K562 (cell line): ENCODE measurements around the gene OIT3. TPM values are rescaled to one million over a fixed set of nuclear protein-coding genes. Genes with fewer than 3 reads are reported as not detected.
A peak's percentile ranks its signal among the peaks of the same experiment; 100 is the strongest.

Experiments
- ATAC-seq: fragments of 200-7000 bp; cut with Tn5 transposase; 3 replicates; pipeline ENCODE4 v1.9.1; 2020; ENCODE audit warnings: moderate library complexity
- BruUV-seq: library from RNA; stranded (reverse); fragments of 400-500 nt; replicated peaks from 2 replicates; lab custom pipeline; 2021; lab: Mats Ljungman, UMichigan
- CTCF ChIA-PET: fragments of 300-600 bp; formaldehyde crosslinking; extraction: SDS; loops from one replicate; lab custom pipeline; 2021; ENCODE audit warnings: low intra/inter-chr PET ratio; lab: Yijun Ruan, JAX
- POLR2A ChIA-PET: fragments of 300-600, 350-650 bp; sonication (Branson Sonifier 250); formaldehyde crosslinking; extraction: SDS; loops from one replicate; lab custom pipeline; 2021; ENCODE audit warnings: antibody characterized with exemption, inconsistent platforms; lab: Yijun Ruan, JAX
- DNase-seq, 4 experiments: peaks; one replicate each; pipeline versions ENCODE4 v3.0.0 to v3.0.0-alpha.2; 2011 to 2018; ENCODE audit warnings: low spot score in 3 of 4, mixed read lengths in 3 of 4; ENCODE audit errors: extremely low read depth in 1 of 4
- FAIRE-seq: peaks from 2 replicates; lab custom pipeline; 2011; peaks lifted over from hg19 to GRCh38; lab: Jason Lieb, UNC
- H2AFZ ChIP-seq: 2 replicates; pipeline ENCODE4 v1.6.0; 2011; ENCODE audit warnings: low read depth, low read length, control low read depth, inconsistent platforms
- H3K27ac ChIP-seq: fragments of 200-600 bp; 3 replicates; pipeline ENCODE4 v1.8.0; 2011; ENCODE audit warnings: low read depth, mild to moderate bottlenecking, control low read depth, inconsistent platforms, low read length, moderate library complexity, mixed read lengths; ENCODE audit errors: extremely low read depth
- H3K27me3 ChIP-seq, 2 experiments: fragments of 300-600 bp in 1 of 2; 2 replicates in 1 of 2; 3 replicates in 1 of 2; pipeline versions ENCODE4 v1.6.0 to v1.8.0; 2011; ENCODE audit warnings: inconsistent platforms in 2 of 2, low read length in 2 of 2, mild to moderate bottlenecking in 1 of 2, mixed read lengths in 1 of 2, moderate library complexity in 1 of 2; ENCODE audit not compliant: control insufficient read depth in 2 of 2, insufficient read depth in 2 of 2
- H3K36me3 ChIP-seq: fragments of 300-600 bp; 3 replicates; pipeline ENCODE4 v1.8.0; 2011; ENCODE audit warnings: mild to moderate bottlenecking, low read length, inconsistent platforms; ENCODE audit not compliant: control insufficient read depth, insufficient read depth
- H3K4me1 ChIP-seq, 2 experiments: fragments of 200-600 bp in 1 of 2; replicated peaks in 1 of 2; 2 replicates in 1 of 2; 3 replicates in 1 of 2; pipeline versions ENCODE4 v1.5.1 to v1.8.0; 2011; ENCODE audit warnings: inconsistent platforms in 2 of 2, low read length in 2 of 2, mild to moderate bottlenecking in 1 of 2, mixed read lengths in 1 of 2, moderate library complexity in 1 of 2; ENCODE audit not compliant: control insufficient read depth in 2 of 2, insufficient read depth in 2 of 2
- H3K4me2 ChIP-seq: 2 replicates; pipeline ENCODE4 v1.6.1; 2011; ENCODE audit warnings: low read length, control low read depth, inconsistent platforms, mixed read lengths; ENCODE audit not compliant: insufficient read depth
- H3K4me3 ChIP-seq: fragments of 200-600 bp; sonication (generic), shearing (Covaris generic); 2 replicates; pipeline ENCODE4 v1.5.1; 2016; ENCODE audit warnings: control low read depth, inconsistent platforms
- H3K79me2 ChIP-seq: fragments of 200-600 bp; 3 replicates; pipeline ENCODE4 v1.8.0; 2011; ENCODE audit warnings: low read length, inconsistent platforms; ENCODE audit not compliant: control insufficient read depth, insufficient read depth
- H3K9ac ChIP-seq, 2 experiments: 2 replicates each; pipeline versions ENCODE4 v1.6.0 to v1.6.1; 2011; ENCODE audit warnings: low read depth in 2 of 2, low read length in 2 of 2, control low read depth in 1 of 2, inconsistent platforms in 1 of 2, mild to moderate bottlenecking in 1 of 2, mixed read lengths in 1 of 2; ENCODE audit not compliant: insufficient read depth in 1 of 2
- H3K9me1 ChIP-seq: one replicate; pipeline ENCODE4 v1.6.0; 2011; ENCODE audit warnings: inconsistent platforms, mild to moderate bottlenecking, low read length, moderate library complexity; ENCODE audit not compliant: control insufficient read depth, insufficient read depth
- H3K9me3 ChIP-seq: replicated peaks from 2 replicates; pipeline ENCODE4 v1.5.1; 2011; ENCODE audit warnings: low read depth, low read length, inconsistent platforms; ENCODE audit not compliant: control insufficient read depth, insufficient read depth
- H4K20me1 ChIP-seq: replicated peaks from 2 replicates; pipeline ENCODE4 v1.6.1; 2011; ENCODE audit warnings: low read length, inconsistent platforms, mixed read lengths; ENCODE audit not compliant: control insufficient read depth, insufficient read depth
- C11orf30 ChIP-seq: fragments of 450-650 bp; IDR thresholded peaks from 2 replicates; pipeline ENCODE4 v1.6.1; 2016; ENCODE audit warnings: low read depth, mild to moderate bottlenecking
- MAFF ChIP-seq: IDR thresholded peaks from 2 replicates; pipeline ENCODE4 v1.6.1; 2012; ENCODE audit warnings: low read length, improper control_type of control experiment
- MAFG ChIP-seq: fragments of 450-650 bp; conservative IDR thresholded peaks from 2 replicates; pipeline ENCODE4 v1.6.1; 2016; ENCODE audit warnings: missing genetic modification characterization, missing compliant biosample characterization
- MAFK ChIP-seq: IDR thresholded peaks from 2 replicates; pipeline ENCODE4 v1.6.1; 2011; ENCODE audit warnings: low read length, improper control_type of control experiment
- YY1 ChIP-seq, 3 experiments: IDR thresholded peaks; 2 replicates each; pipeline ENCODE4 v1.6.1; 2011; ENCODE audit warnings: low read length in 2 of 3, mild to moderate bottlenecking in 2 of 3, moderate library complexity in 2 of 3, borderline replicate concordance in 1 of 3, control low read depth in 1 of 3, low read depth in 1 of 3; ENCODE audit not compliant: insufficient read depth in 3 of 3, insufficient replicate concordance in 2 of 3, control insufficient read depth in 1 of 3, insufficient read length in 1 of 3; ENCODE audit errors: extremely low read depth in 1 of 3
- ZNF316 ChIP-seq: fragments of 450-650 bp; IDR thresholded peaks from 2 replicates; pipeline ENCODE4 v1.6.1; 2016
- WGBS: fragments of 100-300 bp; shearing (Covaris generic); methylation state at CpG from one replicate; pipeline ENCODE4 v1.1.6; 2016; ENCODE audit warnings: low coverage, mixed read lengths; ENCODE audit not compliant: insufficient coverage; ENCODE audit errors: missing lambda C conversion rate; 5-methylcytosine and 5-hydroxymethylcytosine counted together
- in situ Hi-C: fragments of 300-500 bp; cut with MboI; formaldehyde crosslinking; loops from 4 replicates; pipeline ENCODE4 v1.15.0; 2018; ENCODE audit warnings: inconsistent platforms, mixed read lengths
- intact Hi-C: fragments of 100-400 bp; cut with micrococcal nuclease; formaldehyde crosslinking; loops from 2 replicates; pipeline ENCODE4 v1.14.2; 2022
- polyA plus RNA-seq, 8 experiments: library from polyadenylated mRNA; depleted of rRNA in 4 of 8; stranded (reverse) in 5 of 8; unstranded in 3 of 8; fragments of >200 nt; fragmentation: Nextera tagmentation in 2 of 8; fragmentation: Illumina TruSeq in 1 of 8; extraction: Ambion mirVana in 2 of 8; extraction: Trizol in 1 of 8; gene quantifications; 2 replicates each; pipeline versions ENCODE4 v1.2.1 to v1.2.3, GENCODE V29; 2011 to 2014; ENCODE audit warnings: inconsistent platforms in 1 of 8, missing spikeins in 1 of 8
- total RNA-seq, 7 experiments: library from RNA; depleted of rRNA in 6 of 7; stranded (reverse); fragments of >200 nt in 6 of 7; fragmentation: Illumina TruSeq in 2 of 7; extraction: Trizol in 2 of 7; gene quantifications; 2 replicates each; pipeline versions ENCODE4 v1.2.1 to v1.2.3, GENCODE V29; 2011 to 2021; ENCODE audit warnings: low replicate concordance in 1 of 7
- TF ChIP-seq, protein P1 (sequence below): fragments of 450-650 bp; IDR thresholded peaks from 2 replicates; pipeline ENCODE4 v1.7.1; 2018; ENCODE audit warnings: mild to moderate bottlenecking, low read depth; ENCODE audit not compliant: partially characterized antibody

Gene OIT3
- total and polyA plus RNA-seq, 9 of the 15 experiments (the other 6 are each of a cell fraction or from before 2014, with no cell fraction given): not detected

DNA sequence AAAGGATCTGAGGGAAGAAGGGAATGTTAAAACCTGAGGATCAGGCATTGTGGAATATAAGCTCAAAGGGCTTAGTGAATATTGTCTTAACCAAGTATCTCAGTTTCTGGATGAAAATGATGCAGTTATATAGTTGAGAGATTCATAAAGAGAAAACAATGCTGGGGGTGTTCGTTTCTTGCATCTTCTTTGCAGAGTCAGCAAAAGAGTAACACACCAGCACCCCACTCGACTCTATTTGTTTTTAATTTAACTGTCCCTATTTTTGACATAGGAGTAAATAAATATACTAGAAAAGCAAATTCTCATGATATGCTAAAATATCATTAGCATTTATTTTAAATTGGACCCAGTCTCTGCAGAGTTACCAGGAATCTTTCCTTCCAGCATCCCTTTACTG is 7.6 kb upstream of the OIT3 start:
- in situ Hi-C loops (loop anchor here (10.0 kb wide), 1 partner anchor 611 kb away; the partner anchor contains the start of gene DDIT4), intact Hi-C loops (no loop called here)
- TF ChIP-seq MAFG (tag) (peak; percentile 59), MAFK (peak; percentile 79), C11orf30 (peak; percentile 78), ZNF316 (peak; percentile 82), YY1 (IDR thresholded peaks at IDR 0.05; ENCODE audit: borderline replicate concordance in 1 of 3, control insufficient read depth in 1 of 3, extremely low read depth in 1 of 3, insufficient read depth in 3 of 3, insufficient read length in 1 of 3, insufficient replicate concordance in 2 of 3, low read depth in 1 of 3, low read length in 2 of 3) (no peak), MAFF (peak; percentile 79)
- TF ChIP-seq, protein P1, sequence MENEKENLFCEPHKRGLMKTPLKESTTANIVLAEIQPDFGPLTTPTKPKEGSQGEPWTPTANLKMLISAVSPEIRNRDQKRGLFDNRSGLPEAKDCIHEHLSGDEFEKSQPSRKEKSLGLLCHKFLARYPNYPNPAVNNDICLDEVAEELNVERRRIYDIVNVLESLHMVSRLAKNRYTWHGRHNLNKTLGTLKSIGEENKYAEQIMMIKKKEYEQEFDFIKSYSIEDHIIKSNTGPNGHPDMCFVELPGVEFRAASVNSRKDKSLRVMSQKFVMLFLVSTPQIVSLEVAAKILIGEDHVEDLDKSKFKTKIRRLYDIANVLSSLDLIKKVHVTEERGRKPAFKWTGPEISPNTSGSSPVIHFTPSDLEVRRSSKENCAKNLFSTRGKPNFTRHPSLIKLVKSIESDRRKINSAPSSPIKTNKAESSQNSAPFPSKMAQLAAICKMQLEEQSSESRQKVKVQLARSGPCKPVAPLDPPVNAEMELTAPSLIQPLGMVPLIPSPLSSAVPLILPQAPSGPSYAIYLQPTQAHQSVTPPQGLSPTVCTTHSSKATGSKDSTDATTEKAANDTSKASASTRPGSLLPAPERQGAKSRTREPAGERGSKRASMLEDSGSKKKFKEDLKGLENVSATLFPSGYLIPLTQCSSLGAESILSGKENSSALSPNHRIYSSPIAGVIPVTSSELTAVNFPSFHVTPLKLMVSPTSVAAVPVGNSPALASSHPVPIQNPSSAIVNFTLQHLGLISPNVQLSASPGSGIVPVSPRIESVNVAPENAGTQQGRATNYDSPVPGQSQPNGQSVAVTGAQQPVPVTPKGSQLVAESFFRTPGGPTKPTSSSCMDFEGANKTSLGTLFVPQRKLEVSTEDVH: no peak
- no peaks in the 10 kb centered on the region for H3K9me1 ChIP-seq
- H3K79me2 ChIP-seq: no peaks in the 10 kb centered on the region
- no peak overlapping the region for H2AFZ ChIP-seq
- no peak overlapping the region for H3K27ac ChIP-seq
- H3K4me1 ChIP-seq: peaks cover 0 to 22% of the 10 kb centered on the region in 2 experiments; a peak in 3 of 5 replicates
- H3K4me3 ChIP-seq: no peak overlapping the region
- DNase-seq (no peak), ATAC-seq (no peak), FAIRE-seq (no peak)
- H3K4me2 ChIP-seq: no peak overlapping the region
- H3K27me3 ChIP-seq: no peaks in the 10 kb centered on the region
- H3K9ac ChIP-seq: no peak overlapping the region
- ChIA-PET POLR2A (no interaction called here), CTCF (interaction anchor here (1.0 kb wide), 1 partner anchor 51 kb away, joined by 3 read pairs; no protein-coding TSS in a partner anchor)
- no peaks in the 10 kb centered on the region for H3K36me3 ChIP-seq
- BruUV-seq: no TSS peak
- H3K9me3 ChIP-seq: no peaks in the 10 kb centered on the region
- no peaks in the 10 kb centered on the region for H4K20me1 ChIP-seq
- WGBS: 42% methylated on average over 2 of the region's 2 CpGs
